HEK293 (cell line): ENCODE measurements around the gene PLPPR2.

Source experiments
- HOXD13 ChIP-seq: sonication (generic); formaldehyde crosslinking; IDR thresholded peaks from 2 replicates; pipeline ENCODE4 v1.8.0; 2022; ENCODE audit warnings: missing genetic modification reagents, borderline replicate concordance
- OVOL3 ChIP-seq: fragments of 450-650 bp; formaldehyde crosslinking; IDR thresholded peaks from 2 replicates; pipeline ENCODE4 v1.5.1; 2016; ENCODE audit warnings: missing biosample characterization, missing genetic modification characterization
- ZFHX2 ChIP-seq: fragments of 450-650 bp; formaldehyde crosslinking; conservative IDR thresholded peaks from 2 replicates; pipeline ENCODE4 v1.5.1; 2016; ENCODE audit warnings: missing biosample characterization, missing genetic modification characterization
- ZNF112 ChIP-seq: fragments of 450-650 bp; formaldehyde crosslinking; IDR thresholded peaks from 2 replicates; pipeline ENCODE4 v1.5.0; 2017; ENCODE audit warnings: missing biosample characterization, missing genetic modification characterization
- ZNF114 ChIP-seq: fragments of 450-650 bp; formaldehyde crosslinking; IDR thresholded peaks from 2 replicates; pipeline ENCODE4 v1.5.0; 2017; ENCODE audit warnings: missing biosample characterization, missing genetic modification characterization
- ZNF157 ChIP-seq: fragments of 450-650 bp; formaldehyde crosslinking; IDR thresholded peaks from 2 replicates; pipeline ENCODE4 v1.5.1; 2016; ENCODE audit warnings: missing biosample characterization, missing genetic modification characterization
- ZNF16 ChIP-seq: fragments of 450-650 bp; formaldehyde crosslinking; IDR thresholded peaks from 2 replicates; pipeline ENCODE4 v1.5.1; 2016; ENCODE audit warnings: low read depth, missing biosample characterization, missing genetic modification characterization
- ZNF19 ChIP-seq: fragments of 450-650 bp; formaldehyde crosslinking; IDR thresholded peaks from 2 replicates; pipeline ENCODE4; 2016; ENCODE audit warnings: missing biosample characterization, missing genetic modification characterization, low read depth
- ZNF350 ChIP-seq: fragments of 450-650 bp; formaldehyde crosslinking; IDR thresholded peaks from 2 replicates; pipeline ENCODE4 v1.5.0; 2017; ENCODE audit warnings: missing biosample characterization, mild to moderate bottlenecking, missing genetic modification characterization
- ZNF391 ChIP-seq: fragments of 450-650 bp; formaldehyde crosslinking; IDR thresholded peaks from 2 replicates; pipeline ENCODE4 v1.5.1; 2016; ENCODE audit warnings: low read depth, missing biosample characterization, missing genetic modification characterization, borderline replicate concordance
- ZNF530 ChIP-seq: fragments of 450-650 bp; formaldehyde crosslinking; IDR thresholded peaks from 2 replicates; pipeline ENCODE4 v1.5.1; 2016; ENCODE audit warnings: low read depth, missing biosample characterization, missing genetic modification characterization
- ZNF548 ChIP-seq: fragments of 450-650 bp; formaldehyde crosslinking; IDR thresholded peaks from 2 replicates; pipeline ENCODE4 v1.5.1; 2016; ENCODE audit warnings: missing biosample characterization, missing genetic modification characterization
- ZSCAN30 ChIP-seq: fragments of 450-650 bp; IDR thresholded peaks from 2 replicates; pipeline ENCODE4 v1.5.1; 2018; ENCODE audit warnings: missing biosample characterization, mild to moderate bottlenecking, missing genetic modification characterization, moderate library complexity
- TF ChIP-seq, protein P1 (sequence below): fragments of 450-650 bp; formaldehyde crosslinking; IDR thresholded peaks from 2 replicates; pipeline ENCODE4 v1.5.1; 2016; ENCODE audit warnings: missing biosample characterization, missing genetic modification characterization
- TF ChIP-seq, protein P2 (sequence below): fragments of 450-650 bp; formaldehyde crosslinking; IDR thresholded peaks from 2 replicates; pipeline ENCODE4 v1.5.1; 2016; ENCODE audit warnings: missing biosample characterization, missing genetic modification characterization
- TF ChIP-seq, protein P3 (sequence below): fragments of 450-650 bp; formaldehyde crosslinking; IDR thresholded peaks from 2 replicates; pipeline ENCODE4 v1.5.1; 2016; ENCODE audit warnings: missing biosample characterization, missing genetic modification characterization, borderline replicate concordance
- TF ChIP-seq, protein P4 (sequence below): fragments of 450-650 bp; formaldehyde crosslinking; IDR thresholded peaks from 2 replicates; pipeline ENCODE4 v1.5.1; 2017; ENCODE audit warnings: missing biosample characterization, missing genetic modification characterization
- TF ChIP-seq, protein P5 (sequence below): fragments of 450-650 bp; formaldehyde crosslinking; IDR thresholded peaks from 2 replicates; pipeline ENCODE4 v1.5.1; 2016; ENCODE audit warnings: missing biosample characterization, missing genetic modification characterization
- TF ChIP-seq, protein P6 (sequence below): IDR thresholded peaks from 2 replicates; pipeline ENCODE4 v1.6.1; 2011; ENCODE audit warnings: mild to moderate bottlenecking, low read depth, low read length, borderline replicate concordance
- TF ChIP-seq, protein P7 (sequence below): fragments of 450-650 bp; formaldehyde crosslinking; IDR thresholded peaks from 2 replicates; pipeline ENCODE4 v1.5.1; 2016; ENCODE audit warnings: missing biosample characterization, missing genetic modification characterization

PLPPR2 gene

DNA sequence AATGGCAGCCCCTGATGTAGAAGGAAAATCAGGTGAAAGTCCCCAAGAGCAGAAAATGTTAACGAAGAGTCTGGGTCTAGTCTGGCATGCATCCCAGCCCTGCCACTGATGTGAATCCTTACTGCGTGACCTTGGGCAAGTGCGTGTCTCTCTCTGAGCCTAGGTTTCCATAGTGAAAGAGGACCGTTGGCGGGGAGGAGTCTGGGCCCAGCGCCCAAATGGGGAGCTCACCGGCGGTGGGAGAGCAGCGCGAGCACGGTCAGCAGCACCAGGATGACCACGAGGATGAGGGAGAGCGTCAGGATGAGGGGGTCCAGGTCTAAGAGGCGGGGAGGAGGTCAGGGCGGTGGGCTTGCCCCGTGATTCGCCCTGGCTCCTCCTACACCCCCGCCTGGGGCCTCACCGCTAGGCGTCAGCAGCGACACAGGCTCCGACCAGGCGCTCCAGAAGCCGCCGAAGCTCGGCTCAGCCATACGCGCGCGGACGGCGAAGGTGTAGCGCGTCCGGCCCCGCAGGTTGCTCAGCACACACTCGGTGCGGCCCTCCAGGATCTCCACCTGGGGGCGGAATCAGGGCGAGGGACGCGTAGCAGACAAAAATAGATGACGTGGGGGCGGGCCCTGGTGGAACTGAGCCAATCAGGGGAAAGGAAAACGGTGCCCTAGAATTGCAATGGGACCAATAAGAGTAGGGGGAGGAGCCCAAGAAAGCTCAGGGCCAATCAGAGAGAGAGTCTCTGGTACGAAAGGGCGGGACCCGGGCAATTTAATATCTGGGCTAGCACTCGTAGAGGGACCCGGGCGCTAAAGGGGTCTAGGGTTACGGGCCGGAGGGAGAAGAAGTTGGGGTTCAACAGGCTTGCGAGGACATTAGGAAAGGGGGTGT lies 25.7 kb downstream of the PLPPR2 start (continued):
- TF ChIP-seq ZNF19 (no peak), ZNF548 (tag by site-specific recombination) (no peak), ZNF112 (tag by site-specific recombination) (no peak), OVOL3 (tag by site-specific recombination) (no peak), ZNF157 (no peak), ZNF16 (tag by site-specific recombination) (no peak), ZNF391 (tag by site-specific recombination) (no peak), HOXD13 (no peak), ZFHX2 (tag by site-specific recombination) (peak; percentile 78), ZNF114 (tag by site-specific recombination) (no peak), ZNF350 (tag by site-specific recombination) (no peak), ZNF530 (tag by site-specific recombination) (no peak), ZSCAN30 (tag by site-specific recombination) (peak; percentile 37; the same call in 1 of the 2 replicates)
- TF ChIP-seq, protein P1, sequence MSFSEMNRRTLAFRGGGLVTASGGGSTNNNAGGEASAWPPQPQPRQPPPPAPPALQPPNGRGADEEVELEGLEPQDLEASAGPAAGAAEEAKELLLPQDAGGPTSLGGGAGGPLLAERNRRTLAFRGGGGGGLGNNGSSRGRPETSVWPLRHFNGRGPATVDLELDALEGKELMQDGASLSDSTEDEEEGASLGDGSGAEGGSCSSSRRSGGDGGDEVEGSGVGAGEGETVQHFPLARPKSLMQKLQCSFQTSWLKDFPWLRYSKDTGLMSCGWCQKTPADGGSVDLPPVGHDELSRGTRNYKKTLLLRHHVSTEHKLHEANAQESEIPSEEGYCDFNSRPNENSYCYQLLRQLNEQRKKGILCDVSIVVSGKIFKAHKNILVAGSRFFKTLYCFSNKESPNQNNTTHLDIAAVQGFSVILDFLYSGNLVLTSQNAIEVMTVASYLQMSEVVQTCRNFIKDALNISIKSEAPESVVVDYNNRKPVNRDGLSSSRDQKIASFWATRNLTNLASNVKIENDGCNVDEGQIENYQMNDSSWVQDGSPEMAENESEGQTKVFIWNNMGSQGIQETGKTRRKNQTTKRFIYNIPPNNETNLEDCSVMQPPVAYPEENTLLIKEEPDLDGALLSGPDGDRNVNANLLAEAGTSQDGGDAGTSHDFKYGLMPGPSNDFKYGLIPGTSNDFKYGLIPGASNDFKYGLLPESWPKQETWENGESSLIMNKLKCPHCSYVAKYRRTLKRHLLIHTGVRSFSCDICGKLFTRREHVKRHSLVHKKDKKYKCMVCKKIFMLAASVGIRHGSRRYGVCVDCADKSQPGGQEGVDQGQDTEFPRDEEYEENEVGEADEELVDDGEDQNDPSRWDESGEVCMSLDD: peak; percentile 59
- TF ChIP-seq, protein P2, sequence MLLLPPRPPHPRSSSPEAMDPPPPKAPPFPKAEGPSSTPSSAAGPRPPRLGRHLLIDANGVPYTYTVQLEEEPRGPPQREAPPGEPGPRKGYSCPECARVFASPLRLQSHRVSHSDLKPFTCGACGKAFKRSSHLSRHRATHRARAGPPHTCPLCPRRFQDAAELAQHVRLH (tag by site-specific recombination): 0 out of 2 replicates have a peak, but pooled peaks have one; percentile 8
- TF ChIP-seq, protein P3, sequence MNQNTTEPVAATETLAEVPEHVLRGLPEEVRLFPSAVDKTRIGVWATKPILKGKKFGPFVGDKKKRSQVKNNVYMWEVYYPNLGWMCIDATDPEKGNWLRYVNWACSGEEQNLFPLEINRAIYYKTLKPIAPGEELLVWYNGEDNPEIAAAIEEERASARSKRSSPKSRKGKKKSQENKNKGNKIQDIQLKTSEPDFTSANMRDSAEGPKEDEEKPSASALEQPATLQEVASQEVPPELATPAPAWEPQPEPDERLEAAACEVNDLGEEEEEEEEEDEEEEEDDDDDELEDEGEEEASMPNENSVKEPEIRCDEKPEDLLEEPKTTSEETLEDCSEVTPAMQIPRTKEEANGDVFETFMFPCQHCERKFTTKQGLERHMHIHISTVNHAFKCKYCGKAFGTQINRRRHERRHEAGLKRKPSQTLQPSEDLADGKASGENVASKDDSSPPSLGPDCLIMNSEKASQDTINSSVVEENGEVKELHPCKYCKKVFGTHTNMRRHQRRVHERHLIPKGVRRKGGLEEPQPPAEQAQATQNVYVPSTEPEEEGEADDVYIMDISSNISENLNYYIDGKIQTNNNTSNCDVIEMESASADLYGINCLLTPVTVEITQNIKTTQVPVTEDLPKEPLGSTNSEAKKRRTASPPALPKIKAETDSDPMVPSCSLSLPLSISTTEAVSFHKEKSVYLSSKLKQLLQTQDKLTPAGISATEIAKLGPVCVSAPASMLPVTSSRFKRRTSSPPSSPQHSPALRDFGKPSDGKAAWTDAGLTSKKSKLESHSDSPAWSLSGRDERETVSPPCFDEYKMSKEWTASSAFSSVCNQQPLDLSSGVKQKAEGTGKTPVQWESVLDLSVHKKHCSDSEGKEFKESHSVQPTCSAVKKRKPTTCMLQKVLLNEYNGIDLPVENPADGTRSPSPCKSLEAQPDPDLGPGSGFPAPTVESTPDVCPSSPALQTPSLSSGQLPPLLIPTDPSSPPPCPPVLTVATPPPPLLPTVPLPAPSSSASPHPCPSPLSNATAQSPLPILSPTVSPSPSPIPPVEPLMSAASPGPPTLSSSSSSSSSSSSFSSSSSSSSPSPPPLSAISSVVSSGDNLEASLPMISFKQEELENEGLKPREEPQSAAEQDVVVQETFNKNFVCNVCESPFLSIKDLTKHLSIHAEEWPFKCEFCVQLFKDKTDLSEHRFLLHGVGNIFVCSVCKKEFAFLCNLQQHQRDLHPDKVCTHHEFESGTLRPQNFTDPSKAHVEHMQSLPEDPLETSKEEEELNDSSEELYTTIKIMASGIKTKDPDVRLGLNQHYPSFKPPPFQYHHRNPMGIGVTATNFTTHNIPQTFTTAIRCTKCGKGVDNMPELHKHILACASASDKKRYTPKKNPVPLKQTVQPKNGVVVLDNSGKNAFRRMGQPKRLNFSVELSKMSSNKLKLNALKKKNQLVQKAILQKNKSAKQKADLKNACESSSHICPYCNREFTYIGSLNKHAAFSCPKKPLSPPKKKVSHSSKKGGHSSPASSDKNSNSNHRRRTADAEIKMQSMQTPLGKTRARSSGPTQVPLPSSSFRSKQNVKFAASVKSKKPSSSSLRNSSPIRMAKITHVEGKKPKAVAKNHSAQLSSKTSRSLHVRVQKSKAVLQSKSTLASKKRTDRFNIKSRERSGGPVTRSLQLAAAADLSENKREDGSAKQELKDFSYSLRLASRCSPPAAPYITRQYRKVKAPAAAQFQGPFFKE (tag by site-specific recombination): no peak
- TF ChIP-seq, protein P4, sequence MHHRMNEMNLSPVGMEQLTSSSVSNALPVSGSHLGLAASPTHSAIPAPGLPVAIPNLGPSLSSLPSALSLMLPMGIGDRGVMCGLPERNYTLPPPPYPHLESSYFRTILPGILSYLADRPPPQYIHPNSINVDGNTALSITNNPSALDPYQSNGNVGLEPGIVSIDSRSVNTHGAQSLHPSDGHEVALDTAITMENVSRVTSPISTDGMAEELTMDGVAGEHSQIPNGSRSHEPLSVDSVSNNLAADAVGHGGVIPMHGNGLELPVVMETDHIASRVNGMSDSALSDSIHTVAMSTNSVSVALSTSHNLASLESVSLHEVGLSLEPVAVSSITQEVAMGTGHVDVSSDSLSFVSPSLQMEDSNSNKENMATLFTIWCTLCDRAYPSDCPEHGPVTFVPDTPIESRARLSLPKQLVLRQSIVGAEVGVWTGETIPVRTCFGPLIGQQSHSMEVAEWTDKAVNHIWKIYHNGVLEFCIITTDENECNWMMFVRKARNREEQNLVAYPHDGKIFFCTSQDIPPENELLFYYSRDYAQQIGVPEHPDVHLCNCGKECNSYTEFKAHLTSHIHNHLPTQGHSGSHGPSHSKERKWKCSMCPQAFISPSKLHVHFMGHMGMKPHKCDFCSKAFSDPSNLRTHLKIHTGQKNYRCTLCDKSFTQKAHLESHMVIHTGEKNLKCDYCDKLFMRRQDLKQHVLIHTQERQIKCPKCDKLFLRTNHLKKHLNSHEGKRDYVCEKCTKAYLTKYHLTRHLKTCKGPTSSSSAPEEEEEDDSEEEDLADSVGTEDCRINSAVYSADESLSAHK (tag by site-specific recombination): no peak
- TF ChIP-seq, protein P5, sequence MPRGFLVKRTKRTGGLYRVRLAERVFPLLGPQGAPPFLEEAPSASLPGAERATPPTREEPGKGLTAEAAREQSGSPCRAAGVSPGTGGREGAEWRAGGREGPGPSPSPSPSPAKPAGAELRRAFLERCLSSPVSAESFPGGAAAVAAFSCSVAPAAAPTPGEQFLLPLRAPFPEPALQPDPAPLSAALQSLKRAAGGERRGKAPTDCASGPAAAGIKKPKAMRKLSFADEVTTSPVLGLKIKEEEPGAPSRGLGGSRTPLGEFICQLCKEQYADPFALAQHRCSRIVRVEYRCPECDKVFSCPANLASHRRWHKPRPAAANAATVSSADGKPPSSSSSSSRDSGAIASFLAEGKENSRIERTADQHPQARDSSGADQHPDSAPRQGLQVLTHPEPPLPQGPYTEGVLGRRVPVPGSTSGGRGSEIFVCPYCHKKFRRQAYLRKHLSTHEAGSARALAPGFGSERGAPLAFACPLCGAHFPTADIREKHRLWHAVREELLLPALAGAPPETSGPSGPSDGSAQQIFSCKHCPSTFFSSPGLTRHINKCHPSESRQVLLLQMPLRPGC (tag by site-specific recombination): no peak
- TF ChIP-seq, protein P6, sequence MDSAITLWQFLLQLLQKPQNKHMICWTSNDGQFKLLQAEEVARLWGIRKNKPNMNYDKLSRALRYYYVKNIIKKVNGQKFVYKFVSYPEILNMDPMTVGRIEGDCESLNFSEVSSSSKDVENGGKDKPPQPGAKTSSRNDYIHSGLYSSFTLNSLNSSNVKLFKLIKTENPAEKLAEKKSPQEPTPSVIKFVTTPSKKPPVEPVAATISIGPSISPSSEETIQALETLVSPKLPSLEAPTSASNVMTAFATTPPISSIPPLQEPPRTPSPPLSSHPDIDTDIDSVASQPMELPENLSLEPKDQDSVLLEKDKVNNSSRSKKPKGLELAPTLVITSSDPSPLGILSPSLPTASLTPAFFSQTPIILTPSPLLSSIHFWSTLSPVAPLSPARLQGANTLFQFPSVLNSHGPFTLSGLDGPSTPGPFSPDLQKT: no peak
- TF ChIP-seq, protein P7, sequence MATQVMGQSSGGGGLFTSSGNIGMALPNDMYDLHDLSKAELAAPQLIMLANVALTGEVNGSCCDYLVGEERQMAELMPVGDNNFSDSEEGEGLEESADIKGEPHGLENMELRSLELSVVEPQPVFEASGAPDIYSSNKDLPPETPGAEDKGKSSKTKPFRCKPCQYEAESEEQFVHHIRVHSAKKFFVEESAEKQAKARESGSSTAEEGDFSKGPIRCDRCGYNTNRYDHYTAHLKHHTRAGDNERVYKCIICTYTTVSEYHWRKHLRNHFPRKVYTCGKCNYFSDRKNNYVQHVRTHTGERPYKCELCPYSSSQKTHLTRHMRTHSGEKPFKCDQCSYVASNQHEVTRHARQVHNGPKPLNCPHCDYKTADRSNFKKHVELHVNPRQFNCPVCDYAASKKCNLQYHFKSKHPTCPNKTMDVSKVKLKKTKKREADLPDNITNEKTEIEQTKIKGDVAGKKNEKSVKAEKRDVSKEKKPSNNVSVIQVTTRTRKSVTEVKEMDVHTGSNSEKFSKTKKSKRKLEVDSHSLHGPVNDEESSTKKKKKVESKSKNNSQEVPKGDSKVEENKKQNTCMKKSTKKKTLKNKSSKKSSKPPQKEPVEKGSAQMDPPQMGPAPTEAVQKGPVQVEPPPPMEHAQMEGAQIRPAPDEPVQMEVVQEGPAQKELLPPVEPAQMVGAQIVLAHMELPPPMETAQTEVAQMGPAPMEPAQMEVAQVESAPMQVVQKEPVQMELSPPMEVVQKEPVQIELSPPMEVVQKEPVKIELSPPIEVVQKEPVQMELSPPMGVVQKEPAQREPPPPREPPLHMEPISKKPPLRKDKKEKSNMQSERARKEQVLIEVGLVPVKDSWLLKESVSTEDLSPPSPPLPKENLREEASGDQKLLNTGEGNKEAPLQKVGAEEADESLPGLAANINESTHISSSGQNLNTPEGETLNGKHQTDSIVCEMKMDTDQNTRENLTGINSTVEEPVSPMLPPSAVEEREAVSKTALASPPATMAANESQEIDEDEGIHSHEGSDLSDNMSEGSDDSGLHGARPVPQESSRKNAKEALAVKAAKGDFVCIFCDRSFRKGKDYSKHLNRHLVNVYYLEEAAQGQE (tag by site-specific recombination): no peak
